Hepatocyte (in vitro differentiated cells): ENCODE measurements around the gene MAGI2.

ENCODE experiments used
- CTCF ChIP-seq: fragments of 200-600 bp; sonication (generic); IDR thresholded peaks from 2 replicates; pipeline ENCODE4 v1.5.1; 2016; ENCODE audit warnings: antibody characterized with exemption, mild to moderate bottlenecking; ENCODE audit not compliant: poor library complexity
- EZH2 ChIP-seq: fragments of 200-600 bp; sonication (generic); IDR thresholded peaks from 2 replicates; pipeline ENCODE4 v1.6.1; 2016; ENCODE audit warnings: antibody characterized with exemption, mild to moderate bottlenecking, borderline replicate concordance
- EZH2phosphoT487 ChIP-seq: fragments of 200-600 bp; sonication (generic); IDR thresholded peaks from one replicate; pipeline ENCODE4 v1.6.1; 2018; ENCODE audit warnings: antibody characterized with exemption, mild to moderate bottlenecking, low read depth, moderate library complexity; ENCODE audit not compliant: unreplicated experiment, severe bottlenecking

GRCh38 chr7:79159040-79159664 lies 294.3 kb downstream of the MAGI2 start:
- TF ChIP-seq EZH2 (no peak), CTCF (no peak), EZH2phosphoT487 (no peak)
